ENCODE data around the gene DHDH.

DNA sequence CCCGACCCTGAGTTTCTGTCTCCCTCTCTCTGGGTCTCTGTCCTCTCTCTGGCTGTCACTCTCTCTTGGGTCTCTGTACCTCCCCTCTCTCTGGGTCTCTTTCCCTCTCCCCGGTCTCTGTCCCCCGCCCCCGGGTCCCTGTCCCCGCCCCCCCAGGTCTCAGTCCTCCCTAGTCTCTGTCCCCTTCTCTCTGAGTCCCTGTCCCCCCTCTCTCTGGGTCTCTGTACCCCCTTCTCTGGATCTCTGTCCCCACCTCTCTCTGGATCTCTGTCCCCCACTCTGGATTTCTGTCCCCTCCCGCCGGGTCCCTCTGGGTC lies 29.3 kb downstream of the DHDH start:
- TF ChIP-seq EZH2 (IDR thresholded peaks at IDR 0.05; ENCODE audit: borderline replicate concordance, low read depth, low read length, severe bottlenecking) (no peak), CTCF (IDR thresholded peaks at IDR 0.05; ENCODE audit: borderline replicate concordance, extremely low read depth, low read length, poor library complexity, severe bottlenecking) (no peak)

All from DND-41 (cell line).